ENCODE measurements around the gene WWC2. TPM values are rescaled to one million over a fixed set of nuclear protein-coding genes. Genes with fewer than 3 reads are reported as not detected.

Gene WWC2
- 15.1 TPM for total RNA-seq

DNA sequence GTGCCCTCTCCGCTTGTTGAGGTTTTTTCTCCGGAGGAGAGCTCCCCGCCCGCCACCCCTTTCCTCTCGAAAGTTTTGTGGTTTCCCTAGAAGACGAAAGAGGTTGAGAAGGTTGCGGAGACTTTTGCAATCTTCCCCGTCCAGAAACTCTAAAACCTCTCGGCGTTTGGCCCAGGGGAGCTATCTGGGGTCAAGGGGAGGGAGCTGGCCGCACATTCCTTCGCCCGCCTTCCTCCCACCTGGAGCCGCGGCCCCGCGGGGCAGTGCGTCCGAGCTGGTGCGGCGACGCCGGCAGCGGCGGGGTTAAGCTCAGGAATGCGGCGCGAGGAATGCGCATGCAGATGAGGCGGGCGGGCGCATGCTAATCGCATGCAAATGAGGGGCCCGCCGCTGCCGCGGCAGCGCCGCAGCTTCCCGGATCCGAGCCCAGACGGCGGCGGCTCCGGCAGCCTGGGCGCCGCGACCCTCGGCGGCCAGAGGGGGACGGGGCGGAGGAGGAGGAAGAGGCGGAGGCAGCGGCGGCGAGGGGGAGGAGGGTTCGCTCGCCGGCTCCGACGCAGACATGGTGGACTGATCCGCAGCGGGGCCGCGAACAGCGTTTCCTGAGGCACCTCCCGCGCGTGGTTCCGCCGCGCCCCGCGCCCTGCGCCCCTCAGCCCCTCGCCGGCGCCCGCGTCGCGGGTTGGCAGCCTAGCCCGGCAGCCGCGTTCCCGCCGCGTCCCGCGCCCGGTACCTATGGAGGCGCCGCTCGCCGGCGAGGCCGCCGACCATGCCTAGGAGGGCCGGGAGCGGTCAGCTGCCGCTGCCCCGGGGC, at the start of gene WWC2:
Gene WWC2 (plus strand): TSS at position 535 of the 814 bp plus-strand sequence. CDS start 235 bp downstream, at position 770.
- peak; percentile 67 for DNase-seq

- no peak for DNase-seq
Measured at GRCh38 chr4:183053681-183054080, 45.4 kb upstream of the WWC2 start.

- DNase-seq: no peak
Measured at GRCh38 chr4:183057255-183057654, 41.8 kb upstream of the WWC2 start.

DNA sequence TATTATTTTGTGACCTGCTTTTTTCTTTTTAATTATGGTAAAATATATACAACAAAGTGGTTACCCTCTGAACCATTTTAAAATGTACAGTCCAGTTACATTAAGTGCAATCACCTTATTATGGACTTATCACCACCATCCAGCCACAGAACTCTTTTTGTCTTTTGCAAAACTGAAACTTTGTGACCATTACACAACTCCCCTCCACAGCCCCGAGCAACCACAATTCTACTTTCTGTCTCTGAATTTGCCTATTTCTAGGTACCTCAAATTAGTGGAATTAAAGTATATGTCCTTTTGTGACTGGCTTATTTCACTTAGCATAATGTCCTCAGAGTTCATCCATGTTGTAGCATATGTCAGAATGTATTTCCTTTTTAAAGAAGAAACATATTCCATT, 39.3 kb upstream of the WWC2 start:
- no peak for DNase-seq

- DNase-seq: no peak
Measured at GRCh38 chr4:183068502-183068901, 30.6 kb upstream of the WWC2 start.

- DNase-seq: no peak
Measured at GRCh38 chr4:183071222-183071621, 27.8 kb upstream of the WWC2 start.

- DNase-seq: no peak
Measured at GRCh38 chr4:183072176-183072575, 26.9 kb upstream of the WWC2 start.

- DNase-seq: no peak
Measured at GRCh38 chr4:183073838-183074145, 25.3 kb upstream of the WWC2 start.

GRCh38 chr4:183074288-183074990, 24.6 kb upstream of the WWC2 start:
- no peak for DNase-seq

GRCh38 chr4:183078634-183079033, 20.4 kb upstream of the WWC2 start:
- no peak for DNase-seq

DNA sequence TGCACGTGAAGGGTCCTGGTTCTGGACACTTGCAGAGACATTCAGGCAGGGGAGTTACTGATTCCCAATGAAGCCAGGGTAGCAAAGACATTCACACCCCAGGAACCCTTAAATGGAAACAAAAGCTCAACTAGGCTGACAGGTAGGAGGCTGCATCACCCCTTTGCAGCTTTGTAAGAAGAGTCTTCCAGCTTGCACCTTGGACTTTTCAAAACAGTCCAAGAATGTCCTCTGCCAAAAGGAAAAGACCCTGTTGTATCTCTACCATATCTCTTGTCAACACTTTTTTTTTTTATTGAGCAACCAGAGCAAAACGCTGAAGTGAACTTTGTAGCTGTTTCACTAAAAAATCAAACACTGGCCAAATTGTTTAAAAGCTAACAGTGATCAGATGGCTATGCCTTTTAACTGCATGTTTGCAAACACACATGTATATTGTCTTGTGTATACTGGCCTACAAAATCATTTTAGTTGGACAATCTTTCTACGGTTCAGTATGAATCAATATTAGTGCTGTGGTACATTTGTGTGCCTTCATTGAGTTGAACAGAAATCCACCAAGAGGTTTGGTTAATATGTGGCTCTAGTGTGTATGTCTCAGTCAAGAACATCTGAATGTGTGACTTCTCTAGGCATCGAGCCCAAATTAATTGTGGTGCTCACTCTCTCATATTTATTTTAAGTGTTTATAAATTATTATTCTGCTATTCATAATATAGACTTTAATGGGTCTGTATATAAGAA, 18.5 kb upstream of the WWC2 start:
- DNase-seq: no peak

GRCh38 chr4:183081116-183081469, 18.0 kb upstream of the WWC2 start:
- no peak for DNase-seq

DNA sequence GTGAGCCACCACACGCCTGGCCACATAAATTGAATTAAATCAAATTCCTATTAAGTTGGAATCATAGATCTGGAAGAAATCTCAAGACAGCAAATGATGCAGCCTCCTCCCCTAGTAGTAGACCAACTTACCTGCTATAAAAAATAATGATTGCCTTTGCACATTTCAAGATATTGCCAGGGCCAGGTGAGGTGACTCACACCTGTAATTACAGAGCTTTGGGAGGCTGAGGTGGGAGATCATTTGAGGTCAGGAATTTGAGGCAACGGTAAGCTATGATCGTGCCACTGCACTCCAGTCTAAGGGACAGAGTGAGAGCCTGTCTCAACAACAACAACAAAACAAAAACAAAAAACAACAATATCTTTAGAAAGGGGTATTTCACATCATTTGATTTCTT, 17.0 kb upstream of the WWC2 start:
- no peak for DNase-seq

- no peak for DNase-seq
Measured at GRCh38 chr4:183094393-183095198, 4.5 kb upstream of the WWC2 start.

GRCh38 chr4:183095199-183095512, 3.9 kb upstream of the WWC2 start:
- no peak for DNase-seq

DNA sequence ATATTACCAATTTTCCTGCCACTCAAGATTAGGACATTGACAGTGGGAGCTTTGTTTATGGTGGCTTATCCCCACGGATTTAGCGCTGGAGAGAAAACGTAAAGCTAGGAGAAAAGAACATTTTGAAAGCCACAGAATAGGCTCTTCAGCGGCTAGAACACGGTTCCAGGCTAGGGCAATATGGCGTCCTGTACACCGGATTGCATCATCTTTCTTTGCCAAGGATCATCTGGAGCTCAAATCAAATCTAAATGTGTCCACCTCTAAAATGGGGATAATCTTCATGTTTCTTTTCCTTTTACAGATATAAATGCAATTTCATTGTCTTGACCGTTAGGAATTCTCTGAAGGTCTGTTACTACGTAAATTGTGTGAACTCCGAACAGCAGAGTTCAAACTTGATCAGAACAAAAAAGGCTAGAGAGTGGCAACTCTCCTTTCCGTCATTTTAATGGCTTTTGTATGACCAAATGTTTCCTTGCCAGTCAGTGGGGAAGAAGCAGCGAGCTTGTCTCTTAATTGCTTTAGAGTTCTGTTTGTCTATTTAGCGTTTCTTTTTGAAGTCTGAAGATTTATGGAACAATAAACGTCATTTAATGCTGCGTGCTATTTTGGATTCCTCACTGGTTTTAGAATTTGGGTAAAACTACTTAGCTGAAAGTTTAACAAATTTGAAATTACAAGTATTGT, 2.6 kb upstream of the WWC2 start:
- no peak for DNase-seq

DNA sequence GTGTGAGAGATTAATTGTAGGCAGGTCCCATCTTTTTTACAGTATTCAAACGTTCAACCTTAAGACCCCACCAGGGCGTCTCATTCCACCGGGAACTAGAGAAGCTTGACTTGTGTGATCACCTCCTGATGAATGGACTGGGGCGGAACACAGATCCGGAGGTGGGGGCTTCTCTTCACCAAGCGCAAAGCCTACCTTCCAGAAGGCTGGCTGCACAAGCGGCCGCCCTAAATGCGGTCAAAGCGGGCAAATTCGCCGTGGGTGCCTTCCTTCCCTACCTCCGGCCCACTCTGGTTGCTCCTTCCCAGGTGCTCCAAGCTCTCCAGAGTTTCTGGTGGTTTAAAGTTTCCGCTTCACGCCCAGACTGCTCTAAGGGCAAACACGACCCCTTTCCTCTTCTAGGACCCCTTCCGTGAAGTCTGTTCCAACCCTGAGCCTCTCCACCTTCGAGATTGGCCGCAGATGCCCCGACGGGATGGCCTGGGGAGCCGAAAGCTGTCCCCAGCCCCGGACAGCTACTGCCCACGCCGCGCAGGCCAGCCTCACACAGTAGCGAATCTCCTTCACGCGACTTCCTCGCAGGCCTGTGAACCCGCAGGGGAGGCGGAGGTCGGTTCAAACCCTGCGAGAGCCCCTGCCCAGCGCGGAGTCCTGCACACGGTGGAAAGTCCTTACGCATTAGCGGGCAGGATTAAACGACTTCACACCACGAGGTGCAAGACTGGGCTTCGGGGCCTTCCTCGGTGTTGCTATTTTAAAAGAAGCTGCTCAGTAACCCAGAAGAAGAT, 1.6 kb upstream of the WWC2 start:
- DNase-seq: no peak

DNA sequence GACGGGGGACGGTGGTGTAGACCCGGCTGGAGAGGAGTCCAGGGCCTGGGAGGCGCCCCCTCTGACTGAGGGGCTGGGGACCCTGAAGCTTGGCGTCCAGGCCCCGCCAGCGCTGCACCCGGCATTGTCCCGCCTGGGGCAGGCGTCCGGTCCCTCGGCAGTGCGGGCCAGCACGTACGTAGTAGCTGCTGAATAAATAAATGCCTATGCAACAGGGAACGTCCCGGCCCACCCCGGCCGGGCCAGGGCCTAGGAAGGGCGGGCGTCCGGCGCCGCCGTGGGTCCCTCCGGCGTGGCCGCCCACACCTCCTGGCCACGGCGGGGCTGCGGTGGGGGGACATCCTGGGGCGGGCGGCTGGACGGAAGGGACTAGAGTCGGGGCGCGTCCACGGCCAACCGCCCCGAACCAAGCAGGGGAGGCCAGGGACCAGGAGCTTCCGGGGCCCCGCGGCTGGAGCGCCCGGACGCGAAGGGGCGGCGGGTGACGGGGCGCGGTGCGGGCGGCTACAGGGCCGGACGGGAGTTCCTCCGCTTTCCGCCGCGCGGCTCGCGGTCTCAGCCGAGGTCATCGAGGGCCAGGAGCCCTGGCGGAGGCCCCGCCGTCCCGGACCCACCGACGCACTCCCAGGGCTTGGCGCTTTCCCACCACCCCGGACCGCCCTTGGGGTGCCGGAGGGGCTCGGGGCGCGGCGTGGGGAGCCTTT, 886 bp upstream of the WWC2 start:
- no peak for DNase-seq

DNA sequence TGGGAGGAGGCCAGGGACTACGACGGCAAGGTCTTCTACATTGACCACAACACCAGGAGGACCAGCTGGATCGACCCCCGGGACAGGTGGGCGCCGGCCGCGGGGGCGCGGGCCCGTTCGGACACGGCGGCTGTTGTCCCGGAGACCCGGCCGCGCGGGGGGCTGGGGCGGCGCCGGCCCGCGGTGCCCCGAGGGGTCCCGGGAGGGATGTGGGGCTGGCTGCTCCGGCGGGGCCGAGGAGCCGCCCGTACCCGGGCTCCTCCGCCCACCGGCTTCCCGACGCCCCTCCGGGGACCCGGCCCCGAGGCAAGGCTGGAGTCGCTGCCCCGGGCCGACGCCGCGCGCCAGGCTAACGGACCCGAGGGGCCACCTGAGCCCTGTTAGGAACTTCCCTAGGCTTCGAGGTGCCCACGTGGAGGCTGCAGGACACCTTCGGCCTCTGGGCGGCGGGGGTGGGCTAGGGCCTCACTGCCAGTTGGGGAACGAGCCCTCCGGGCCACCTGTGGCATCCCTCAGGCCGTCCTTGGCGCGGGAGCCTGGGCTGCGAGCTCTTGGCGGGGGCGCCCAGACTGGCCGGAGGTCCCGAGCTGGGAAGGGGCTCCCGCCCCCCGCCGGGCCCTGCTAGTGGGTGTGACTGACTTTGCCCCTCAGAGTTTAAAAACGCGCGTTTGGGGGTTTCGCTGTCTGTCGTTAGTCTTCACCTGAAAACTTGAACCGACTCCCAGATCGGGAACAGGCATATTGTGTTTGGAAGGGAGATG, 660 bp downstream of the WWC2 start:
- DNase-seq: no peak

DNA sequence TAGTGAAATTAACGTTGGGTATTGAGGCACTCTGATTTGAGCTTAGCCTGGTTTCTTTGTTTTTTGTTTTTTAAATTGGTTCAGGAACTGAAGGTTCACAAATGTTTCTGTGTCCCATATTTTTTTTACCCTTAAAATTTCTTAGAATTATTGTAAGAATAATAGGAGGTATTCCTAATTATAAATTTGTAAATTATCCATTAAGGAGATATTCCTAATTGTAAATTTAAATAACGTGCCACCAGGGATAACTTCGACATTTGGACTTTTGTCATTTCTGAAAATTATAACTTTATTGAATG, 1.2 kb downstream of the WWC2 start:
- DNase-seq: no peak

All from occipital lobe (tissue), 2 donors.